ENCODE measurements around the gene VSTM5.

VSTM5 gene

GRCh38 chr11:93817426-93818348, 32.7 kb downstream of the VSTM5 start:
- H3K27ac ChIP-seq (ENCODE audit: low read depth, low read length, poor library complexity, severe bottlenecking) = no peak overlapping the region
- no peak for TF ChIP-seq EZH2 (IDR thresholded peaks at IDR 0.05; ENCODE audit: borderline replicate concordance, low read length)
- TF ChIP-seq, protein P1, sequence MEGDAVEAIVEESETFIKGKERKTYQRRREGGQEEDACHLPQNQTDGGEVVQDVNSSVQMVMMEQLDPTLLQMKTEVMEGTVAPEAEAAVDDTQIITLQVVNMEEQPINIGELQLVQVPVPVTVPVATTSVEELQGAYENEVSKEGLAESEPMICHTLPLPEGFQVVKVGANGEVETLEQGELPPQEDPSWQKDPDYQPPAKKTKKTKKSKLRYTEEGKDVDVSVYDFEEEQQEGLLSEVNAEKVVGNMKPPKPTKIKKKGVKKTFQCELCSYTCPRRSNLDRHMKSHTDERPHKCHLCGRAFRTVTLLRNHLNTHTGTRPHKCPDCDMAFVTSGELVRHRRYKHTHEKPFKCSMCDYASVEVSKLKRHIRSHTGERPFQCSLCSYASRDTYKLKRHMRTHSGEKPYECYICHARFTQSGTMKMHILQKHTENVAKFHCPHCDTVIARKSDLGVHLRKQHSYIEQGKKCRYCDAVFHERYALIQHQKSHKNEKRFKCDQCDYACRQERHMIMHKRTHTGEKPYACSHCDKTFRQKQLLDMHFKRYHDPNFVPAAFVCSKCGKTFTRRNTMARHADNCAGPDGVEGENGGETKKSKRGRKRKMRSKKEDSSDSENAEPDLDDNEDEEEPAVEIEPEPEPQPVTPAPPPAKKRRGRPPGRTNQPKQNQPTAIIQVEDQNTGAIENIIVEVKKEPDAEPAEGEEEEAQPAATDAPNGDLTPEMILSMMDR (IDR thresholded peaks at IDR 0.05; ENCODE audit: low read length) = no peak

GRCh38 chr11:93814966-93815633, 35.3 kb downstream of the VSTM5 start:
- Histone ChIP-seq H4K20me1 (ENCODE audit: insufficient read depth, low read length) (no peaks in the 10 kb centered on the region), H3K27me3 (ENCODE audit: insufficient read depth, low read length) (no peaks in the 10 kb centered on the region)

More at GRCh38 chr11:93817426-93818348, 32.7 kb downstream of the VSTM5 start:
- Histone ChIP-seq H3K27me3 (ENCODE audit: insufficient read depth, low read length) (no peaks in the 10 kb centered on the region), H3K9me2 (ENCODE audit: low read depth, low read length) (no peaks in the 10 kb centered on the region), H3K36me3 (ENCODE audit: insufficient read depth, low read length) (peaks cover 16% of the 10 kb centered on the region), H3K4me1 (ENCODE audit: insufficient read depth, low read length, severe bottlenecking) (no peaks in the 10 kb centered on the region), H2AFZ (ENCODE audit: low read length) (no peak overlapping the region), H3K4me3 (ENCODE audit: low read depth, low read length, poor library complexity, severe bottlenecking) (no peak overlapping the region), H4K20me1 (ENCODE audit: insufficient read depth, low read length) (no peaks in the 10 kb centered on the region), H3K79me2 (ENCODE audit: insufficient read depth, low read length) (no peaks in the 10 kb centered on the region), H3K9me3 (ENCODE audit: low read length) (no peaks in the 10 kb centered on the region), H3K4me2 (ENCODE audit: low read length) (no peak overlapping the region), H3K9ac (ENCODE audit: low read length) (no peak overlapping the region), H3F3A (ENCODE audit: insufficient read depth, low read length) (no peaks in the 10 kb centered on the region)

DNA sequence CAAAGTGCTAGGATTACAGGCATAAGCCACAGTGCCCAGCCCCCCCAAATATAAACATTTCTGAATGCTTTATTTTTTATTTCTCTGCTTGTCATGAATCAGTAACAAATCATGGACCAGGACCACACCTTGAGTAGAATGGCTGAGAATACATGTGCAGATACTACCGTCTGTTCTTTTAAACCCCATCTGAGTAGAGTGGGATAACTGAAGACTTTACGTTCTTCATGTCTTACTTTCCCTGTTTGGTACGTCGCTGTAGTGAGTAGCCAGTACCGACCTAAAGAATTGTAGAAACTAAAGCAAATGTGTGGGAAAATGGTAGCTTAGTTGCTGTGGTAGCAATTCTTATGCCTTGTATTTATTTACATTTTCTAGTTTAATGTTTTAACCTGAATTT, 36.4 kb downstream of the VSTM5 start:
- Histone ChIP-seq H3K9me3 (ENCODE audit: low read length) (no peaks in the 10 kb centered on the region), H4K20me1 (ENCODE audit: insufficient read depth, low read length) (no peaks in the 10 kb centered on the region), H3K4me2 (ENCODE audit: low read length) (no peak overlapping the region), H3K9ac (ENCODE audit: low read length) (no peak overlapping the region), H3K79me2 (ENCODE audit: insufficient read depth, low read length) (no peaks in the 10 kb centered on the region), H2AFZ (ENCODE audit: low read length) (no peak overlapping the region), H3F3A (ENCODE audit: insufficient read depth, low read length) (no peaks in the 10 kb centered on the region), H3K36me3 (ENCODE audit: insufficient read depth, low read length) (peaks cover 50% of the 10 kb centered on the region), H3K4me3 (ENCODE audit: low read depth, low read length, poor library complexity, severe bottlenecking) (no peak overlapping the region), H3K9me2 (ENCODE audit: low read depth, low read length) (no peaks in the 10 kb centered on the region), H3K4me1 (ENCODE audit: insufficient read depth, low read length, severe bottlenecking) (no peaks in the 10 kb centered on the region), H3K27ac (ENCODE audit: low read depth, low read length, poor library complexity, severe bottlenecking) (no peak overlapping the region), H3K27me3 (ENCODE audit: insufficient read depth, low read length) (no peaks in the 10 kb centered on the region)
- TF ChIP-seq, protein P1 (IDR thresholded peaks at IDR 0.05; ENCODE audit: low read length) = no peak
- no peak for TF ChIP-seq EZH2 (IDR thresholded peaks at IDR 0.05; ENCODE audit: borderline replicate concordance, low read length)

More at GRCh38 chr11:93814966-93815633, 35.3 kb downstream of the VSTM5 start:
- no peaks in the 10 kb centered on the region for H3K79me2 ChIP-seq (ENCODE audit: insufficient read depth, low read length)
- no peak overlapping the region for H3K4me2 ChIP-seq (ENCODE audit: low read length)
- H3K4me3 ChIP-seq (ENCODE audit: low read depth, low read length, poor library complexity, severe bottlenecking) = no peak overlapping the region
- no peak overlapping the region for H3K9ac ChIP-seq (ENCODE audit: low read length)
- peaks cover 40% of the 10 kb centered on the region for H3K36me3 ChIP-seq (ENCODE audit: insufficient read depth, low read length)
- H3K9me3 ChIP-seq (ENCODE audit: low read length) = no peaks in the 10 kb centered on the region
- no peak overlapping the region for H3K27ac ChIP-seq (ENCODE audit: low read depth, low read length, poor library complexity, severe bottlenecking)
- no peaks in the 10 kb centered on the region for H3K4me1 ChIP-seq (ENCODE audit: insufficient read depth, low read length, severe bottlenecking)
- TF ChIP-seq, protein P1 (IDR thresholded peaks at IDR 0.05; ENCODE audit: low read length) = no peak
- no peak for TF ChIP-seq EZH2 (IDR thresholded peaks at IDR 0.05; ENCODE audit: borderline replicate concordance, low read length)
- no peaks in the 10 kb centered on the region for H3F3A ChIP-seq (ENCODE audit: insufficient read depth, low read length)
- H2AFZ ChIP-seq (ENCODE audit: low read length) = no peak overlapping the region
- H3K9me2 ChIP-seq (ENCODE audit: low read depth, low read length) = no peaks in the 10 kb centered on the region
